Right lobe of liver (tissue), 6 donors: Measurements from ENCODE around the gene COPS8. TPM values are rescaled to one million over a fixed set of nuclear protein-coding genes. Genes with fewer than 3 reads are reported as not detected.

Experiments used
- ATAC-seq, 4 donors: fragments of 200-7000 bp; cut with Tn5 transposase; one replicate each; pipeline ENCODE4 v1.9.1; 2020; ENCODE audit warnings: mild to moderate bottlenecking in 4 of 4, moderate library complexity in 4 of 4
- DNase-seq, 3 donors: peaks; one replicate each; pipeline ENCODE4 v3.0.0-alpha.2; 2020
- H3K27ac ChIP-seq, 3 donors: fragments of 200-600 bp; one replicate each; pipeline ENCODE4 v1.8.0; 2022
- H3K27me3 ChIP-seq, 2 donors: fragments of 200-600 bp; one replicate each; pipeline ENCODE4 v1.8.0; 2022
- H3K36me3 ChIP-seq, 4 donors: fragments of 200-600 bp; sonication (generic) in 1 of 4; one replicate each; pipeline versions ENCODE4 v1.5.1 to v1.8.0; 2017 to 2022; ENCODE audit warnings: control low read depth in 1 of 4
- H3K4me1 ChIP-seq, 4 donors: fragments of 200-600 bp; sonication (generic) in 1 of 4; one replicate each; pipeline versions ENCODE4 v1.5.1 to v1.8.0; 2017 to 2022; ENCODE audit warnings: control low read depth in 1 of 4
- H3K4me3 ChIP-seq, 3 donors: fragments of 200-600 bp; one replicate each; pipeline ENCODE4 v1.8.0; 2022
- H3K9me3 ChIP-seq, 4 donors: fragments of 200-600 bp; sonication (generic) in 1 of 4; one replicate each; pipeline versions ENCODE4 v1.5.1 to v1.8.0; 2017 to 2022; ENCODE audit warnings: control low read depth in 1 of 4
- CTCF ChIP-seq, 4 donors: fragments of 200-600 bp in 3 of 4; fragments of 450-650 bp in 1 of 4; IDR thresholded peaks; one replicate each; pipeline versions ENCODE4 v1.5.1 to v1.8.0; 2016 to 2022; ENCODE audit warnings: antibody characterized with exemption in 4 of 4, mild to moderate bottlenecking in 2 of 4
- POLR2A ChIP-seq: fragments of 450-650 bp; IDR thresholded peaks from one replicate; pipeline ENCODE4 v1.6.1; 2017; ENCODE audit warnings: antibody characterized with exemption, mild to moderate bottlenecking
- WGBS: methylation state at CpG from one replicate; pipeline ENCODE4 v1.1.6; 2018; ENCODE audit warnings: low coverage, low lambda C conversion rate; ENCODE audit not compliant: insufficient coverage; ENCODE audit errors: missing lambda C conversion rate; 5-methylcytosine and 5-hydroxymethylcytosine counted together
- intact Hi-C, 2 donors: fragments of 100-400 bp; cut with DNase I; formaldehyde crosslinking; loops; one replicate each; pipeline versions ENCODE4 v1.11.2 to v1.14.1; 2022
- total RNA-seq, 6 experiments: library from RNA; depleted of rRNA in 2 of 6; stranded (reverse); fragments of >200 nt in 2 of 6; fragmentation: NEBNext Ultra II Directional in 3 of 6; extraction: Animal tissue kit (Norgen Biotek cat#: 25700) in 3 of 6; gene quantifications; one replicate each; pipeline versions ENCODE4 v1.1.0 to v1.2.4, GENCODE V29; 2016 to 2023
- donor health status: DM: no; HTN: yes; CAD: no.
- donor health status: DM: no; HTN: no; CAD: no.
- donor health status: DM: no; HTN: no; CAD: no.
- donor health status: DM: no; HTN: yes; CAD: no.
- donor health status: DM: no; HTN: yes; CAD: no.

The COPS8 gene
- total RNA-seq, 6 experiments from 2014 or later: 14.3 to 51.5 (median 18.0) TPM

- no peak overlapping the region for H3K27ac ChIP-seq
- ATAC-seq (no peak), DNase-seq (no peak)
- intact Hi-C loops: no loop called here
- TF ChIP-seq POLR2A (no peak), CTCF (IDR thresholded peaks at IDR 0.05) (no peak)
- no peaks in the 10 kb centered on the region for H3K27me3 ChIP-seq
- no peaks in the 10 kb centered on the region for H3K36me3 ChIP-seq
- H3K4me3 ChIP-seq: no peak overlapping the region
- WGBS: 55% methylated on average over 3 of the region's 3 CpGs
- H3K9me3 ChIP-seq: peaks cover 0 to 12% (median 0%) of the 10 kb centered on the region in 4 donors
- H3K4me1 ChIP-seq: no peaks in the 10 kb centered on the region
These were observed 58.8 kb downstream of the COPS8 start for GRCh38 chr2:237144516-237144915.

- Histone ChIP-seq H3K27me3 (no peaks in the 10 kb centered on the region), H3K4me1 (no peaks in the 10 kb centered on the region), H3K4me3 (no peak overlapping the region), H3K36me3 (no peaks in the 10 kb centered on the region), H3K27ac (no peak overlapping the region), H3K9me3 (peaks cover 0 to 12% (median 0%) of the 10 kb centered on the region in 4 donors)
- ATAC-seq: no peak
- intact Hi-C loops: no loop called here
- DNase-seq: no peak
- TF ChIP-seq CTCF (IDR thresholded peaks at IDR 0.05): no peak
- TF ChIP-seq POLR2A: no peak
These were observed 61.6 kb downstream of the COPS8 start for GRCh38 chr2:237147317-237147716.

GRCh38 chr2:237148624-237149023 is 62.9 kb downstream of the COPS8 start:
- no peak overlapping the region for H3K27ac ChIP-seq
- no peaks in the 10 kb centered on the region for H3K4me1 ChIP-seq
- intact Hi-C loops: no loop called here
- no peak for TF ChIP-seq CTCF (IDR thresholded peaks at IDR 0.05)
- no peak for TF ChIP-seq POLR2A
- no peaks in the 10 kb centered on the region for H3K27me3 ChIP-seq
- 56% methylated on average over 3 of the region's 4 CpGs for WGBS
- H3K36me3 ChIP-seq: no peaks in the 10 kb centered on the region
- ATAC-seq (no peak), DNase-seq (no peak)
- H3K4me3 ChIP-seq: no peak overlapping the region
- peaks cover 0 to 12% (median 0%) of the 10 kb centered on the region in 4 donors for H3K9me3 ChIP-seq

- WGBS: 63% methylated on average over 2 of the region's 4 CpGs
- Histone ChIP-seq H3K27ac (no peak overlapping the region), H3K4me3 (no peak overlapping the region), H3K4me1 (no peaks in the 10 kb centered on the region), H3K9me3 (peaks cover 0 to 12% (median 0%) of the 10 kb centered on the region in 4 donors), H3K36me3 (no peaks in the 10 kb centered on the region), H3K27me3 (no peaks in the 10 kb centered on the region)
- ATAC-seq (no peak), DNase-seq (no peak)
- TF ChIP-seq POLR2A (no peak), CTCF (IDR thresholded peaks at IDR 0.05) (no peak)
- intact Hi-C loops: no loop called here
These were observed 63.7 kb downstream of the COPS8 start for GRCh38 chr2:237149425-237149824.
